ENCODE results near the gene SDHA.
"Not testable (repeated sequence)": the region's sequence is repeated elsewhere in the genome, so short reads cannot be mapped to it uniquely, and the experiment has no call there.

SDHA gene

GRCh38 chr5:285991-286557 lies 68.0 kb downstream of the SDHA start:
- no peak for DNase-seq (ENCODE audit: low read depth)
- TF ChIP-seq CTCF (IDR thresholded peaks at IDR 0.05; ENCODE audit: control insufficient read depth, extremely low read depth, insufficient read depth): no peak
- no peak overlapping the region for H3K4me3 ChIP-seq (ENCODE audit: low read depth, low read length)

- H3K4me3 ChIP-seq (ENCODE audit: low read depth, low read length); DNase-seq (ENCODE audit: low read depth): not testable (repeated sequence)
These were observed 72.1 kb downstream of the SDHA start for GRCh38 chr5:290200-290599.

GRCh38 chr5:291345-291744 lies 73.2 kb downstream of the SDHA start:
- not testable (repeated sequence) for H3K4me3 ChIP-seq (ENCODE audit: low read depth, low read length); DNase-seq (ENCODE audit: low read depth)

- DNase-seq (ENCODE audit: low read depth); H3K4me3 ChIP-seq (ENCODE audit: low read depth, low read length): not testable (repeated sequence)
These were observed 76.7 kb downstream of the SDHA start for GRCh38 chr5:294788-295187.

GRCh38 chr5:296207-296606 lies 78.1 kb downstream of the SDHA start:
- peak; percentile 46 for DNase-seq (ENCODE audit: low read depth)

GRCh38 chr5:296954-297353 lies 78.8 kb downstream of the SDHA start:
- not testable (repeated sequence) for H3K4me3 ChIP-seq (ENCODE audit: low read depth, low read length); DNase-seq (ENCODE audit: low read depth)

More at GRCh38 chr5:296207-296606, 78.1 kb downstream of the SDHA start:
- not testable (repeated sequence) for H3K4me3 ChIP-seq (ENCODE audit: low read depth, low read length)

GRCh38 chr5:297448-297847 lies 79.3 kb downstream of the SDHA start:
- not testable (repeated sequence) for H3K4me3 ChIP-seq (ENCODE audit: low read depth, low read length); DNase-seq (ENCODE audit: low read depth)

GRCh38 chr5:297991-298736 lies 80.0 kb downstream of the SDHA start:
- not testable (repeated sequence) for H3K4me3 ChIP-seq (ENCODE audit: low read depth, low read length); DNase-seq (ENCODE audit: low read depth)

- no peak for DNase-seq (ENCODE audit: low read depth)
- no peak overlapping the region for H3K4me3 ChIP-seq (ENCODE audit: low read depth, low read length)
- TF ChIP-seq CTCF (IDR thresholded peaks at IDR 0.05; ENCODE audit: control insufficient read depth, extremely low read depth, insufficient read depth): no peak
These were observed 80.6 kb downstream of the SDHA start for GRCh38 chr5:298737-299125.

GRCh38 chr5:299921-300320 lies 81.8 kb downstream of the SDHA start:
- DNase-seq (ENCODE audit: low read depth); H3K4me3 ChIP-seq (ENCODE audit: low read depth, low read length): not testable (repeated sequence)

GRCh38 chr5:300691-301435 lies 82.7 kb downstream of the SDHA start:
- not testable (repeated sequence) for DNase-seq (ENCODE audit: low read depth); H3K4me3 ChIP-seq (ENCODE audit: low read depth, low read length)

- not testable (repeated sequence) for DNase-seq (ENCODE audit: low read depth); H3K4me3 ChIP-seq (ENCODE audit: low read depth, low read length)
These were observed 84.3 kb downstream of the SDHA start for GRCh38 chr5:302416-302815.

All from LNCaP clone FGC (cell line).